GM23338 (cell line): ENCODE data around the gene MORC3. TPM values are rescaled to one million over a fixed set of nuclear protein-coding genes. Genes with fewer than 3 reads are reported as not detected.

Source experiments
- ATAC-seq: fragments of 200-7000 bp; cut with Tn5 transposase; 3 replicates; pipeline ENCODE4 v1.9.1; 2020
- DNase-seq: peaks from one replicate; pipeline ENCODE4 v3.0.0-alpha.2; 2015; ENCODE audit warnings: low spot score
- H2AFZ ChIP-seq: fragments of 200-600 bp; sonication (generic); 2 replicates; pipeline ENCODE4 v1.8.0; 2016; ENCODE audit warnings: antibody characterized with exemption, mild to moderate bottlenecking, moderate library complexity
- H3F3A ChIP-seq: fragments of 200-600 bp; sonication (generic); replicated peaks from 2 replicates; pipeline ENCODE4 v1.8.0; 2017; ENCODE audit warnings: antibody characterized with exemption, mixed run types, low read depth
- H3K27ac ChIP-seq: fragments of 200-600 bp; sonication (generic); 2 replicates; pipeline ENCODE4 v1.6.1; 2016; ENCODE audit warnings: low read depth
- H3K27me3 ChIP-seq: fragments of 200-600 bp; sonication (generic); 2 replicates; pipeline ENCODE4 v1.8.0; 2016; ENCODE audit warnings: mild to moderate bottlenecking, mixed run types, moderate library complexity; ENCODE audit not compliant: insufficient read depth
- H3K36me3 ChIP-seq: fragments of 200-600 bp; sonication (generic); 2 replicates; pipeline ENCODE4 v1.8.0; 2016; ENCODE audit warnings: mild to moderate bottlenecking; ENCODE audit not compliant: insufficient read depth
- H3K4me1 ChIP-seq: fragments of 200-600 bp; sonication (generic); 2 replicates; pipeline ENCODE4 v1.8.0; 2016; ENCODE audit warnings: mild to moderate bottlenecking, moderate library complexity; ENCODE audit not compliant: insufficient read depth
- H3K4me2 ChIP-seq: fragments of 200-600 bp; sonication (generic); 2 replicates; pipeline ENCODE4 v1.7.1; 2017; ENCODE audit warnings: mixed run types
- H3K4me3 ChIP-seq: fragments of 200-600 bp; sonication (generic); 2 replicates; pipeline ENCODE4 v1.6.1; 2016; ENCODE audit warnings: mixed run types
- H3K79me2 ChIP-seq: fragments of 200-600 bp; sonication (generic); replicated peaks from 2 replicates; pipeline ENCODE4 v1.8.0; 2017; ENCODE audit warnings: mild to moderate bottlenecking; ENCODE audit not compliant: insufficient read depth
- H3K9me2 ChIP-seq: fragments of 200-600 bp; sonication (generic); 2 replicates; pipeline ENCODE4 v1.8.0; 2017; ENCODE audit not compliant: insufficient read depth
- H4K20me1 ChIP-seq: fragments of 200-600 bp; sonication (generic); replicated peaks from 2 replicates; pipeline ENCODE4 v1.8.0; 2017; ENCODE audit warnings: mild to moderate bottlenecking; ENCODE audit not compliant: insufficient read depth
- H3K27ac Mint-ChIP-seq: 2 replicates; pipeline ENCODE4 v1.8.0; 2020; ENCODE audit warnings: inconsistent platforms, mild to moderate bottlenecking, moderate library complexity, mixed read lengths
- H3K27me3 Mint-ChIP-seq: 3 replicates; pipeline ENCODE4 v1.8.0; 2022; ENCODE audit warnings: low read depth, mild to moderate bottlenecking, moderate library complexity, mixed read lengths, inconsistent platforms; ENCODE audit not compliant: insufficient read depth, poor library complexity
- H3K36me3 Mint-ChIP-seq: 3 replicates; pipeline ENCODE4 v1.8.0; 2021; ENCODE audit warnings: low read depth, mild to moderate bottlenecking, inconsistent platforms, moderate library complexity, mixed read lengths
- H3K4me1 Mint-ChIP-seq: 3 replicates; pipeline ENCODE4 v1.8.0; 2020; ENCODE audit warnings: mild to moderate bottlenecking, inconsistent platforms, mixed read lengths
- H3K4me3 Mint-ChIP-seq: 3 replicates; pipeline ENCODE4 v1.8.0; 2021; ENCODE audit warnings: moderate library complexity, mild to moderate bottlenecking, inconsistent platforms, mixed read lengths
- H3K9me3 Mint-ChIP-seq: 3 replicates; pipeline ENCODE4 v1.8.0; 2020; ENCODE audit warnings: moderate library complexity, mild to moderate bottlenecking, inconsistent platforms, mixed read lengths
- CREB1 ChIP-seq: fragments of 250-450 bp; sonication (Bioruptor Pico); IDR thresholded peaks from 2 replicates; pipeline ENCODE4 v1.5.0; 2020; ENCODE audit warnings: low read depth, mild to moderate bottlenecking, moderate library complexity
- EZH2 ChIP-seq: fragments of 200-600 bp; sonication (generic); IDR thresholded peaks from one replicate; pipeline ENCODE4 v1.8.0; 2017; ENCODE audit warnings: antibody characterized with exemption, mild to moderate bottlenecking, low read depth; ENCODE audit not compliant: unreplicated experiment
- EZH2phosphoT487 ChIP-seq: fragments of 200-600 bp; sonication (generic); IDR thresholded peaks from one replicate; pipeline ENCODE4 v1.8.1; 2018; ENCODE audit warnings: antibody characterized with exemption; ENCODE audit not compliant: unreplicated experiment
- POLR2AphosphoS5 ChIP-seq: IDR thresholded peaks from 2 replicates; pipeline ENCODE4 v1.6.1; 2016; ENCODE audit warnings: antibody characterized with exemption, low read depth
- polyA plus RNA-seq: library from polyadenylated mRNA; unstranded; fragments of >200 nt; fragmentation: Nextera tagmentation; extraction: Ambion mirVana; gene quantifications from 2 replicates; pipeline ENCODE4 v1.2.1, GENCODE V29; 2016
- total RNA-seq: library from RNA; depleted of rRNA; stranded (reverse); fragments of >200 nt; shearing (Covaris generic); gene quantifications from 2 replicates; pipeline ENCODE4 v1.2.3, GENCODE V29; 2014
- TF ChIP-seq, protein P1 (sequence below): IDR thresholded peaks from one replicate; pipeline ENCODE4 v1.6.1; 2018; ENCODE audit warnings: antibody characterized with exemption; ENCODE audit not compliant: unreplicated experiment
- TF ChIP-seq, protein P2 (sequence below): fragments of 250-450 bp; sonication (Bioruptor Pico); IDR thresholded peaks from 2 replicates; pipeline ENCODE4 v1.5.0; 2020; ENCODE audit warnings: mild to moderate bottlenecking, moderate library complexity
- TF ChIP-seq, protein P3 (sequence below), 2 experiments: fragments of 200-600 bp in 1 of 2; sonication (generic) in 1 of 2; conservative IDR thresholded peaks; 2 replicates each; pipeline versions ENCODE4 v1.5.1 to v1.6.1; 2016 to 2017; ENCODE audit warnings: antibody characterized with exemption in 2 of 2, low read depth in 2 of 2, mild to moderate bottlenecking in 2 of 2, moderate library complexity in 1 of 2

The MORC3 gene
- total and polyA plus RNA-seq, 2 experiments from 2014 or later = 11.5 to 25.4 TPM

DNA sequence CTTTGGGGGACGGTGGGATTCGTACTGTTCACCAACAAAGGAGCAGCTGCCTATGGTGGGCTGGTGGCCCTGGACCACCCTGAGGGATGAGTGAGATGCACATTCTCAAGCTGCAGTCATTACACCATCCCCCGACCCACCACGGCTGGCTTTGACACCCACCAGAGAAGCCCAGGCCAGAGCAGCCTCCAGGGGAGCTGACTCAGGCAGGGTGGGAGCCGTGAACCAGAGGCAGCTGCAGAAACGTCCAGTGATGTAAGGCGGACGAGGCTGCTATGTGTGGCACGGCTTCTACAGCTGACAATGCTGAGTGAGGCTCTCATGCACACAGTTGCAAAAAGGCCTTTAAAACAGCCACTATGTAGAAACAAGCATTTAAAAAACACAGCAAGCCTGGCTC lies 105.3 kb downstream of the MORC3 start:
- Histone ChIP-seq H3K4me1 (peaks cover 4% of the 10 kb centered on the region; the same call in 1 of the 2 replicates), H3K4me3 (no peak overlapping the region), H3K4me2 (no peak overlapping the region), H3K27me3 (no peaks in the 10 kb centered on the region), H3K36me3 (no peaks in the 10 kb centered on the region; the same call in 1 of the 2 replicates), H4K20me1 (no peaks in the 10 kb centered on the region), H2AFZ (no peak overlapping the region), H3F3A (peaks cover 4% of the 10 kb centered on the region; the same call in 1 of the 2 replicates), H3K27ac (no peak overlapping the region), H3K79me2 (no peaks in the 10 kb centered on the region), H3K9me2 (no peaks in the 10 kb centered on the region)
- peaks cover 19% of the 10 kb centered on the region for H3K4me1 Mint-ChIP-seq
- ATAC-seq = no peak
- DNase-seq = no peak
- no peaks in the 10 kb centered on the region for H3K36me3 Mint-ChIP-seq
- H3K27ac Mint-ChIP-seq = no peak overlapping the region
- no peaks in the 10 kb centered on the region; the same call in 2 of the 3 replicates for H3K9me3 Mint-ChIP-seq
- TF ChIP-seq CREB1 (CRISPR knock-in tag) = no peak
- TF ChIP-seq, protein P1, sequence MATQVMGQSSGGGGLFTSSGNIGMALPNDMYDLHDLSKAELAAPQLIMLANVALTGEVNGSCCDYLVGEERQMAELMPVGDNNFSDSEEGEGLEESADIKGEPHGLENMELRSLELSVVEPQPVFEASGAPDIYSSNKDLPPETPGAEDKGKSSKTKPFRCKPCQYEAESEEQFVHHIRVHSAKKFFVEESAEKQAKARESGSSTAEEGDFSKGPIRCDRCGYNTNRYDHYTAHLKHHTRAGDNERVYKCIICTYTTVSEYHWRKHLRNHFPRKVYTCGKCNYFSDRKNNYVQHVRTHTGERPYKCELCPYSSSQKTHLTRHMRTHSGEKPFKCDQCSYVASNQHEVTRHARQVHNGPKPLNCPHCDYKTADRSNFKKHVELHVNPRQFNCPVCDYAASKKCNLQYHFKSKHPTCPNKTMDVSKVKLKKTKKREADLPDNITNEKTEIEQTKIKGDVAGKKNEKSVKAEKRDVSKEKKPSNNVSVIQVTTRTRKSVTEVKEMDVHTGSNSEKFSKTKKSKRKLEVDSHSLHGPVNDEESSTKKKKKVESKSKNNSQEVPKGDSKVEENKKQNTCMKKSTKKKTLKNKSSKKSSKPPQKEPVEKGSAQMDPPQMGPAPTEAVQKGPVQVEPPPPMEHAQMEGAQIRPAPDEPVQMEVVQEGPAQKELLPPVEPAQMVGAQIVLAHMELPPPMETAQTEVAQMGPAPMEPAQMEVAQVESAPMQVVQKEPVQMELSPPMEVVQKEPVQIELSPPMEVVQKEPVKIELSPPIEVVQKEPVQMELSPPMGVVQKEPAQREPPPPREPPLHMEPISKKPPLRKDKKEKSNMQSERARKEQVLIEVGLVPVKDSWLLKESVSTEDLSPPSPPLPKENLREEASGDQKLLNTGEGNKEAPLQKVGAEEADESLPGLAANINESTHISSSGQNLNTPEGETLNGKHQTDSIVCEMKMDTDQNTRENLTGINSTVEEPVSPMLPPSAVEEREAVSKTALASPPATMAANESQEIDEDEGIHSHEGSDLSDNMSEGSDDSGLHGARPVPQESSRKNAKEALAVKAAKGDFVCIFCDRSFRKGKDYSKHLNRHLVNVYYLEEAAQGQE = no peak
- no peak for TF ChIP-seq POLR2AphosphoS5
- TF ChIP-seq, protein P2, sequence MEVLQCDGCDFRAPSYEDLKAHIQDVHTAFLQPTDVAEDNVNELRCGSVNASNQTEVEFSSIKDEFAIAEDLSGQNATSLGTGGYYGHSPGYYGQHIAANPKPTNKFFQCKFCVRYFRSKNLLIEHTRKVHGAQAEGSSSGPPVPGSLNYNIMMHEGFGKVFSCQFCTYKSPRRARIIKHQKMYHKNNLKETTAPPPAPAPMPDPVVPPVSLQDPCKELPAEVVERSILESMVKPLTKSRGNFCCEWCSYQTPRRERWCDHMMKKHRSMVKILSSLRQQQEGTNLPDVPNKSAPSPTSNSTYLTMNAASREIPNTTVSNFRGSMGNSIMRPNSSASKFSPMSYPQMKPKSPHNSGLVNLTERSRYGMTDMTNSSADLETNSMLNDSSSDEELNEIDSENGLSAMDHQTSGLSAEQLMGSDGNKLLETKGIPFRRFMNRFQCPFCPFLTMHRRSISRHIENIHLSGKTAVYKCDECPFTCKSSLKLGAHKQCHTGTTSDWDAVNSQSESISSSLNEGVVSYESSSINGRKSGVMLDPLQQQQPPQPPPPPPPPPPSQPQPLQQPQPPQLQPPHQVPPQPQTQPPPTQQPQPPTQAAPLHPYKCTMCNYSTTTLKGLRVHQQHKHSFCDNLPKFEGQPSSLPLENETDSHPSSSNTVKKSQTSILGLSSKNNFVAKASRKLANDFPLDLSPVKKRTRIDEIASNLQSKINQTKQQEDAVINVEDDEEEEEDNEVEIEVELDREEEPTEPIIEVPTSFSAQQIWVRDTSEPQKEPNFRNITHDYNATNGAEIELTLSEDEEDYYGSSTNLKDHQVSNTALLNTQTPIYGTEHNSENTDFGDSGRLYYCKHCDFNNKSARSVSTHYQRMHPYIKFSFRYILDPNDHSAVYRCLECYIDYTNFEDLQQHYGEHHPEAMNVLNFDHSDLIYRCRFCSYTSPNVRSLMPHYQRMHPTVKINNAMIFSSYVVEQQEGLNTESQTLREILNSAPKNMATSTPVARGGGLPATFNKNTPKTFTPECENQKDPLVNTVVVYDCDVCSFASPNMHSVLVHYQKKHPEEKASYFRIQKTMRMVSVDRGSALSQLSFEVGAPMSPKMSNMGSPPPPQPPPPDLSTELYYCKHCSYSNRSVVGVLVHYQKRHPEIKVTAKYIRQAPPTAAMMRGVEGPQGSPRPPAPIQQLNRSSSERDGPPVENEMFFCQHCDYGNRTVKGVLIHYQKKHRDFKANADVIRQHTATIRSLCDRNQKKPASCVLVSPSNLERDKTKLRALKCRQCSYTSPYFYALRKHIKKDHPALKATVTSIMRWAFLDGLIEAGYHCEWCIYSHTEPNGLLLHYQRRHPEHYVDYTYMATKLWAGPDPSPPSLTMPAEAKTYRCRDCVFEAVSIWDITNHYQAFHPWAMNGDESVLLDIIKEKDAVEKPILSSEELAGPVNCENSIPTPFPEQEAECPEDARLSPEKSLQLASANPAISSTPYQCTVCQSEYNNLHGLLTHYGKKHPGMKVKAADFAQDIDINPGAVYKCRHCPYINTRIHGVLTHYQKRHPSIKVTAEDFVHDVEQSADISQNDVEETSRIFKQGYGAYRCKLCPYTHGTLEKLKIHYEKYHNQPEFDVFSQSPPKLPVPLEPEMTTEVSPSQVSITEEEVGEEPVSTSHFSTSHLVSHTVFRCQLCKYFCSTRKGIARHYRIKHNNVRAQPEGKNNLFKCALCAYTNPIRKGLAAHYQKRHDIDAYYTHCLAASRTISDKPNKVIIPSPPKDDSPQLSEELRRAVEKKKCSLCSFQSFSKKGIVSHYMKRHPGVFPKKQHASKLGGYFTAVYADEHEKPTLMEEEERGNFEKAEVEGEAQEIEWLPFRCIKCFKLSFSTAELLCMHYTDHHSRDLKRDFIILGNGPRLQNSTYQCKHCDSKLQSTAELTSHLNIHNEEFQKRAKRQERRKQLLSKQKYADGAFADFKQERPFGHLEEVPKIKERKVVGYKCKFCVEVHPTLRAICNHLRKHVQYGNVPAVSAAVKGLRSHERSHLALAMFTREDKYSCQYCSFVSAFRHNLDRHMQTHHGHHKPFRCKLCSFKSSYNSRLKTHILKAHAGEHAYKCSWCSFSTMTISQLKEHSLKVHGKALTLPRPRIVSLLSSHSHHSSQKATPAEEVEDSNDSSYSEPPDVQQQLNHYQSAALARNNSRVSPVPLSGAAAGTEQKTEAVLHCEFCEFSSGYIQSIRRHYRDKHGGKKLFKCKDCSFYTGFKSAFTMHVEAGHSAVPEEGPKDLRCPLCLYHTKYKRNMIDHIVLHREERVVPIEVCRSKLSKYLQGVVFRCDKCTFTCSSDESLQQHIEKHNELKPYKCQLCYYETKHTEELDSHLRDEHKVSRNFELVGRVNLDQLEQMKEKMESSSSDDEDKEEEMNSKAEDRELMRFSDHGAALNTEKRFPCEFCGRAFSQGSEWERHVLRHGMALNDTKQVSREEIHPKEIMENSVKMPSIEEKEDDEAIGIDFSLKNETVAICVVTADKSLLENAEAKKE (CRISPR knock-in tag) = no peak
- TF ChIP-seq, protein P3, sequence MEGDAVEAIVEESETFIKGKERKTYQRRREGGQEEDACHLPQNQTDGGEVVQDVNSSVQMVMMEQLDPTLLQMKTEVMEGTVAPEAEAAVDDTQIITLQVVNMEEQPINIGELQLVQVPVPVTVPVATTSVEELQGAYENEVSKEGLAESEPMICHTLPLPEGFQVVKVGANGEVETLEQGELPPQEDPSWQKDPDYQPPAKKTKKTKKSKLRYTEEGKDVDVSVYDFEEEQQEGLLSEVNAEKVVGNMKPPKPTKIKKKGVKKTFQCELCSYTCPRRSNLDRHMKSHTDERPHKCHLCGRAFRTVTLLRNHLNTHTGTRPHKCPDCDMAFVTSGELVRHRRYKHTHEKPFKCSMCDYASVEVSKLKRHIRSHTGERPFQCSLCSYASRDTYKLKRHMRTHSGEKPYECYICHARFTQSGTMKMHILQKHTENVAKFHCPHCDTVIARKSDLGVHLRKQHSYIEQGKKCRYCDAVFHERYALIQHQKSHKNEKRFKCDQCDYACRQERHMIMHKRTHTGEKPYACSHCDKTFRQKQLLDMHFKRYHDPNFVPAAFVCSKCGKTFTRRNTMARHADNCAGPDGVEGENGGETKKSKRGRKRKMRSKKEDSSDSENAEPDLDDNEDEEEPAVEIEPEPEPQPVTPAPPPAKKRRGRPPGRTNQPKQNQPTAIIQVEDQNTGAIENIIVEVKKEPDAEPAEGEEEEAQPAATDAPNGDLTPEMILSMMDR (conservative IDR thresholded peaks at IDR 0.05; ENCODE audit: low read depth in 2 of 2) = no peak
- no peak for TF ChIP-seq EZH2
- TF ChIP-seq EZH2phosphoT487 = no peak
- H3K27me3 Mint-ChIP-seq = peaks cover 15% of the 10 kb centered on the region
- H3K4me3 Mint-ChIP-seq = no peak overlapping the region
